Lung (tissue), 12 donors: ENCODE data around the gene UBE2G2. TPM values are rescaled to one million over a fixed set of nuclear protein-coding genes. Genes with fewer than 3 reads are reported as not detected.

Experiments
- ATAC-seq: fragments of 200-7000 bp; cut with Tn5 transposase; one replicate; pipeline ENCODE4 v1.9.1; 2020; ENCODE audit warnings: moderate number of reproducible peaks; ENCODE audit not compliant: insufficient read depth, low FRiP score
- DNase-seq, 3 donors: peaks; one replicate each; pipeline ENCODE4 v3.0.0-alpha.2; 2013 to 2017
- H3K27ac ChIP-seq, 2 donors: one replicate each; pipeline ENCODE4 v1.5.1; 2013; ENCODE audit warnings: mild to moderate bottlenecking in 2 of 2, moderate library complexity in 2 of 2, control low read depth in 1 of 2, inconsistent platforms in 1 of 2, low read depth in 1 of 2, low read length in 1 of 2
- H3K27me3 ChIP-seq, 3 donors: one replicate each; pipeline ENCODE4 v1.5.1; 2013; ENCODE audit warnings: low read length in 2 of 3; ENCODE audit not compliant: control insufficient read depth in 3 of 3, insufficient read depth in 3 of 3
- H3K36me3 ChIP-seq, 4 donors: one replicate each; pipeline ENCODE4 v1.5.1; 2013; ENCODE audit warnings: low read length in 4 of 4, mild to moderate bottlenecking in 1 of 4, moderate library complexity in 1 of 4; ENCODE audit not compliant: control insufficient read depth in 4 of 4, insufficient read depth in 4 of 4
- H3K4me1 ChIP-seq, 5 donors: one replicate each; pipeline ENCODE4 v1.5.1; 2013; ENCODE audit warnings: low read length in 5 of 5, mild to moderate bottlenecking in 2 of 5, moderate library complexity in 1 of 5; ENCODE audit not compliant: control insufficient read depth in 5 of 5, insufficient read depth in 5 of 5
- H3K4me3 ChIP-seq: one replicate; pipeline ENCODE4 v1.5.1; 2013; ENCODE audit warnings: mild to moderate bottlenecking, control low read depth, moderate library complexity
- H3K9ac ChIP-seq, 2 donors: one replicate each; pipeline ENCODE4 v1.5.1; 2013; ENCODE audit warnings: low read length in 2 of 2, control low read depth in 1 of 2; ENCODE audit not compliant: insufficient read depth in 1 of 2
- H3K9me3 ChIP-seq, 4 donors: one replicate each; pipeline ENCODE4 v1.5.1; 2013; ENCODE audit warnings: low read length in 3 of 4, mild to moderate bottlenecking in 1 of 4, moderate library complexity in 1 of 4; ENCODE audit not compliant: control insufficient read depth in 4 of 4, insufficient read depth in 3 of 4
- WGBS, 2 donors: extraction: QIAGEN DNeasy Blood & Tissue Kit; methylation state at CpG; one replicate each; pipeline ENCODE4 v1.1.7; 2013; 5-methylcytosine and 5-hydroxymethylcytosine counted together
- polyA plus RNA-seq, 2 donors: library from polyadenylated mRNA; stranded (reverse); fragments of 200-250 nt; gene quantifications; one replicate each; pipeline ENCODE4 v1.2.1, GENCODE V29; 2013
- total RNA-seq, 2 donors: library from RNA; depleted of rRNA in 1 of 2; stranded (reverse); fragments of >200 nt in 1 of 2; gene quantifications; one replicate each; pipeline ENCODE4 v1.2.1, GENCODE V29; 2014 to 2021
- TF ChIP-seq, protein P1 (sequence below): IDR thresholded peaks from 2 replicates; pipeline ENCODE4 v1.5.1; 2012; ENCODE audit warnings: mild to moderate bottlenecking; ENCODE audit errors: control extremely low read depth, extremely low read depth
- donor health status: control.
- donor health status: control.
- donor health status: Bipolar disorder and iron deficiency.
- donor health status: healthy.
- donor health status: DM: yes; HTN: yes; CAD: no.

Gene UBE2G2
- total and polyA plus RNA-seq, 4 donors, result 35.6 to 93.2 (median 67.5) TPM

GRCh38 chr21:44823179-44823660, 21.6 kb upstream of the UBE2G2 start:
- peaks cover 0 to 5% (median 0%) of the 10 kb centered on the region in 5 donors for H3K4me1 ChIP-seq
- DNase-seq (no peak), ATAC-seq (no peak)
- no peak overlapping the region for H3K9ac ChIP-seq
- TF ChIP-seq, protein P1, sequence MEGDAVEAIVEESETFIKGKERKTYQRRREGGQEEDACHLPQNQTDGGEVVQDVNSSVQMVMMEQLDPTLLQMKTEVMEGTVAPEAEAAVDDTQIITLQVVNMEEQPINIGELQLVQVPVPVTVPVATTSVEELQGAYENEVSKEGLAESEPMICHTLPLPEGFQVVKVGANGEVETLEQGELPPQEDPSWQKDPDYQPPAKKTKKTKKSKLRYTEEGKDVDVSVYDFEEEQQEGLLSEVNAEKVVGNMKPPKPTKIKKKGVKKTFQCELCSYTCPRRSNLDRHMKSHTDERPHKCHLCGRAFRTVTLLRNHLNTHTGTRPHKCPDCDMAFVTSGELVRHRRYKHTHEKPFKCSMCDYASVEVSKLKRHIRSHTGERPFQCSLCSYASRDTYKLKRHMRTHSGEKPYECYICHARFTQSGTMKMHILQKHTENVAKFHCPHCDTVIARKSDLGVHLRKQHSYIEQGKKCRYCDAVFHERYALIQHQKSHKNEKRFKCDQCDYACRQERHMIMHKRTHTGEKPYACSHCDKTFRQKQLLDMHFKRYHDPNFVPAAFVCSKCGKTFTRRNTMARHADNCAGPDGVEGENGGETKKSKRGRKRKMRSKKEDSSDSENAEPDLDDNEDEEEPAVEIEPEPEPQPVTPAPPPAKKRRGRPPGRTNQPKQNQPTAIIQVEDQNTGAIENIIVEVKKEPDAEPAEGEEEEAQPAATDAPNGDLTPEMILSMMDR, result no peak
- H3K27ac ChIP-seq, result no peak overlapping the region
- no peaks in the 10 kb centered on the region for H3K36me3 ChIP-seq
- H3K9me3 ChIP-seq, result peaks cover 0 to 23% (median 5%) of the 10 kb centered on the region in 4 donors
- WGBS, 2 donors, result 56 to 67% methylated on average over 1 of the region's 1 CpG
- no peaks in the 10 kb centered on the region for H3K27me3 ChIP-seq
- H3K4me3 ChIP-seq, result no peak overlapping the region

GRCh38 chr21:44822484-44823178, 21.0 kb upstream of the UBE2G2 start:
- no peaks in the 10 kb centered on the region for H3K27me3 ChIP-seq
- no peak overlapping the region for H3K9ac ChIP-seq
- no peaks in the 10 kb centered on the region for H3K36me3 ChIP-seq
- peaks cover 0 to 17% (median 3%) of the 10 kb centered on the region in 4 donors for H3K9me3 ChIP-seq
- WGBS, 2 donors, result 67 to 71% methylated on average over 5 of the region's 5 CpGs
- H3K4me3 ChIP-seq, result no peak overlapping the region
- no peak for DNase-seq
- ATAC-seq, result no peak
- H3K4me1 ChIP-seq, result peaks cover 0 to 5% (median 0%) of the 10 kb centered on the region in 5 donors
- TF ChIP-seq, protein P1, result no peak
- H3K27ac ChIP-seq, result no peak overlapping the region

DNA sequence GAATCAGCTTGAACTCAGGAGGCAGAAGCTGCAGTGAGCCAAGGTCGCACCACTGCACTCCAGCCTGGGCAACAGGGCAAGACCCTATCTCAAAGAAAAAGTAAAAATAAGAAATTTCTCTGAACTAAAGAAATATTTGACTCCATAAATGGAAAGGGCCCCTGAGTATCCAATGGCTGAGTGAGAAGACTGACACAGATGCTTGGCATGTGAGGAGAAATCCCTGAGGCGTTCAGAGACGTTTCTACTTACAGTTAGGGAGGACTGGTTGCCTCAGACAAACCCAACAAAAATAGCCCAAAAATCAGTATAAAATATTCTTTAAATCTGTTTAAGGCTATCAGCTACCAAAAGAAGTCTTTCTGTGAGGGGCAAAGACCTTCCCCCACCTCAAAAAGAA, 19.2 kb upstream of the UBE2G2 start:
- H3K4me1 ChIP-seq, result peaks cover 0 to 10% (median 5%) of the 10 kb centered on the region in 5 donors
- H3K9ac ChIP-seq, result no peak overlapping the region
- H3K27me3 ChIP-seq, result no peaks in the 10 kb centered on the region
- peaks cover 0 to 13% (median 3%) of the 10 kb centered on the region in 4 donors for H3K9me3 ChIP-seq
- 89 to 90% methylated on average over 3 of the region's 3 CpGs for WGBS, 2 donors
- H3K36me3 ChIP-seq, result no peaks in the 10 kb centered on the region
- H3K4me3 ChIP-seq, result no peak overlapping the region
- DNase-seq (no peak), ATAC-seq (no peak)
- TF ChIP-seq, protein P1, result no peak
- no peak overlapping the region for H3K27ac ChIP-seq
